CD4-positive, alpha-beta memory T cell (primary cell): ENCODE data around the gene SLC25A31. TPM values are rescaled to one million over a fixed set of nuclear protein-coding genes. Genes with fewer than 3 reads are reported as not detected.
A peak's percentile ranks its signal among the peaks of the same experiment; 100 is the strongest.

Experiments
- CTCF ChIA-PET: fragments of 350-600 bp; sonication (Branson Sonifier 250); formaldehyde crosslinking; loops from one replicate; lab custom pipeline; 2021; ENCODE audit warnings: inconsistent platforms; ENCODE audit not compliant: partially characterized antibody; lab: Charles Lee
- POLR2A ChIA-PET: fragments of 350-600 bp; sonication (Branson Sonifier 250); formaldehyde crosslinking; loops from one replicate; lab custom pipeline; 2021; ENCODE audit not compliant: partially characterized antibody; lab: Charles Lee
- DNase-seq, 5 donors: peaks; one replicate each; pipeline versions ENCODE4 v3.0.0 to v3.0.0-alpha.2; 2020 to 2022; ENCODE audit warnings: mixed read lengths in 1 of 5
- H3K27ac ChIP-seq: one replicate; pipeline ENCODE4 v1.7.0; 2013; ENCODE audit warnings: low read depth, low read length
- H3K27me3 ChIP-seq: 2 replicates; pipeline ENCODE4 v1.7.0; 2013; ENCODE audit warnings: mild to moderate bottlenecking, low read length, moderate library complexity; ENCODE audit not compliant: insufficient read depth
- H3K36me3 ChIP-seq: 2 replicates; pipeline ENCODE4 v1.7.0; 2013; ENCODE audit warnings: mild to moderate bottlenecking, low read length, moderate library complexity; ENCODE audit not compliant: insufficient read depth
- H3K4me1 ChIP-seq: 2 replicates; pipeline ENCODE4 v1.7.0; 2013; ENCODE audit warnings: mild to moderate bottlenecking, low read length, moderate library complexity; ENCODE audit not compliant: insufficient read depth
- H3K4me3 ChIP-seq, 2 donors: one replicate each; pipeline ENCODE4 v1.7.0; 2013; ENCODE audit warnings: low read length in 2 of 2, mild to moderate bottlenecking in 1 of 2
- H3K9me3 ChIP-seq, 2 donors: one replicate each; pipeline ENCODE4 v1.7.0; 2013; ENCODE audit warnings: low read length in 2 of 2, control low read depth in 1 of 2; ENCODE audit not compliant: control insufficient read depth in 1 of 2
- H3K27ac Mint-ChIP-seq, 7 donors: one replicate each; pipeline ENCODE4 v1.8.0; 2020 to 2021; ENCODE audit warnings: mixed read lengths in 7 of 7, mild to moderate bottlenecking in 6 of 7, inconsistent platforms in 3 of 7, moderate library complexity in 3 of 7
- H3K27me3 Mint-ChIP-seq, 2 donors: one replicate each; pipeline ENCODE4 v1.8.0; 2020 to 2021; ENCODE audit warnings: mixed read lengths in 2 of 2
- H3K36me3 Mint-ChIP-seq, 2 donors: one replicate each; pipeline ENCODE4 v1.8.0; 2020 to 2021; ENCODE audit warnings: mixed read lengths in 2 of 2, inconsistent platforms in 1 of 2, mild to moderate bottlenecking in 1 of 2
- H3K4me1 Mint-ChIP-seq, 4 donors: one replicate each; pipeline ENCODE4 v1.8.0; 2020 to 2021; ENCODE audit warnings: mixed read lengths in 4 of 4, mild to moderate bottlenecking in 1 of 4
- H3K4me3 Mint-ChIP-seq, 8 donors: one replicate each; pipeline ENCODE4 v1.8.0; 2020 to 2021; ENCODE audit warnings: mixed read lengths in 8 of 8, mild to moderate bottlenecking in 7 of 8, moderate library complexity in 6 of 8, inconsistent platforms in 3 of 8
- H3K9me3 Mint-ChIP-seq, 8 donors: one replicate each; pipeline ENCODE4 v1.8.0; 2020 to 2021; ENCODE audit warnings: mixed read lengths in 8 of 8, mild to moderate bottlenecking in 5 of 8, inconsistent platforms in 3 of 8, moderate library complexity in 1 of 8
- intact Hi-C: fragments of 100-400 bp; cut with micrococcal nuclease; formaldehyde crosslinking; loops from one replicate; pipeline ENCODE4 v1.15.1; 2023
- polyA plus RNA-seq, 2 donors: library from polyadenylated mRNA; unstranded; fragments of 300-500 nt; fragmentation: Illumina TruSeq; gene quantifications; one replicate each; pipeline ENCODE4 v1.2.3, GENCODE V29; 2021
- total RNA-seq, 2 experiments: library from RNA; stranded (reverse); gene quantifications; one replicate each; pipeline ENCODE4 v1.2.3, GENCODE V29; 2021

Gene SLC25A31
- total and polyA plus RNA-seq, 4 experiments from 2014 or later, result not detected

DNA sequence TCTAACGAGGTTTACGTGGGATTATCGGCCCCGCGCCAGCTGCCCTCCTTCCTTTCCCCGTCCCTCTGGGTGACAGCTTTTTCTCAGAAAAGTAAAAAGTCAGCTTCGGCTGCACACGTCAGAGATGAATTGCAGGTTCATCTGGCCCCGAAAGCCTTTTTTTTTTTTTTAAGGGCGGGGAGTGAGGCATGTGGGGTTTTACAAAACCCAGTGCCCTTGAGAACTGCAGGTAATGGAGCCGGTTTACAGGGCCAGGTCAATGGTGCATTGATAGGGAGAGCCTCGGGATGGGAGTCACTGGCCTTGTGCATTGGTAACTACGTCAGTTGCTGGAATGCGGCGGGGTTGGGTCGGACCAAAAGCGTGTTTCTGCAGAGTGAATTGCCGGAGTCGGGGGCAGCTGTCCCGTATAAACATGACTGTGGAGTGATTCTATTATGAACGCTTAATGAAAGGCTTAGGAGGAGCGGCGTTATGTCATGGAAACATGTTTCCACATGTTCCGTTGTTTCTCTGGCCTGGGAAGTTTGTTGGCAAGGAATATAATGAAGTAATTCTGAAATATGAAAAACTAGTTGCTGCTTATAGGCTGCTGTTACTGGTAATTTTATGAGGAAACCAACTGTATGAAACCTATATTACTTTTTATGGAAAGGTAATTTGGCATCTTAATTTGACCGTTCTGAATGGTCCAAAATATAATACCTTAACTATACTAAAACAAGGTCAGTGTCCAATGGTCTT lies 53.0 kb downstream of the SLC25A31 start:
- H3K27me3 Mint-ChIP-seq, result peaks cover 36 to 44% of the 10 kb centered on the region in 2 donors
- peak overlapping the region; percentile 57 to 81 for H3K4me3 ChIP-seq
- no peak overlapping the region for H3K27ac ChIP-seq
- H3K36me3 ChIP-seq, result no peaks in the 10 kb centered on the region
- H3K9me3 ChIP-seq, result no peaks in the 10 kb centered on the region
- H3K9me3 Mint-ChIP-seq, result peaks cover 0 to 2% (median 0%) of the 10 kb centered on the region in 8 donors
- peak overlapping the region; percentile 88 to 96 (median 92) for H3K4me3 Mint-ChIP-seq
- intact Hi-C loops, result loop anchor here (5.0 kb wide), 1 partner anchor 184 kb away; the partner anchor contains the start of genes ABHD18 and MFSD8
- CTCF ChIA-PET, result no interaction called here
- H3K27me3 ChIP-seq, result peaks cover 16% of the 10 kb centered on the region
- POLR2A ChIA-PET, result no interaction called here
- peaks cover 11% of the 10 kb centered on the region for H3K4me1 ChIP-seq
- H3K27ac Mint-ChIP-seq, result peak overlapping the region in 2 of 7 donors; percentile 19 to 48
- DNase-seq, result peak in 3 of 5 donors; percentile 13 to 40 (median 14)
- H3K36me3 Mint-ChIP-seq, result no peaks in the 10 kb centered on the region
- H3K4me1 Mint-ChIP-seq, result peaks cover 10 to 24% (median 17%) of the 10 kb centered on the region in 4 donors

DNA sequence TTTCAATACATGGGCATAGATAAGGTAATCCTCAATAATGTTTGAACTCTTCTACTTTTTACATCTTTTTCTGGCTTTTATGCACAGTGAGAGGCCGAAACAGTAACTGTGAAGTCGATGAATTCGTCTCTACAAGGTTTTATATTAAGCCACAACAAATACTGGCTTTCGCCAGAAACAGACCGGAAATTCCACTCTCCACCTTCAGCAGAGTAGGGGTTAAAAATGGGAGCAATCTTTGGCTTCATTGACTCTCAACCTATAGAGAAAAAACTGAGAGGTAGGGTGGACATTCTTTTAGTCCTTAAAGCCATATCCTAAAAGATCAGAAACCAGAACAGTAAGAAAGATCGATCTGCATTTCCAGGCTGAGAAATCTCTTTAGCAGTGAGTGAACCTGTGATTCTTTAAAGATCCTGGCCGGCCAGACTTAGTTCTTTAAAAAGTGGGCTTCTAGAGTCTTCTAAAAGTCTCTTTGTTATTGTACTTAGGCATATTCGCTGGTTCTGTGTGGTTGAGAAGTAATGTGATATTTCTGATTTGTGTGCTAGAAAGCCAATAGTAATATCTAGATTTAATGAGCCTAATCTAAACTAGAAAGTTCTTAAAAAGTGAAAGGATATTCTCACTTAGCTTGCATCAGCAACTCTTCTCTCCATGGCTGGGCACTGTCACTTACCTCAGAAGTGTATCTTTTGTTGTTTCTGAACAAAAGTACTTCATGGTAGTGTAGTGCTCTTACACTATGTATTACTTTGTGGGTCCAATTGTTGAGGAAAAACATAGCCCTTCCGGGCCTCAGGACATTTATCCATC lies 54.0 kb downstream of the SLC25A31 start:
- Histone ChIP-seq H3K9me3 (no peaks in the 10 kb centered on the region), H3K4me1 (peaks cover 11% of the 10 kb centered on the region), H3K27me3 (peaks cover 16% of the 10 kb centered on the region), H3K36me3 (no peaks in the 10 kb centered on the region), H3K27ac (no peak overlapping the region), H3K4me3 (no peak overlapping the region)
- intact Hi-C loops, result loop anchor here (5.0 kb wide), 1 partner anchor 183 kb away; the partner anchor contains the start of genes ABHD18 and MFSD8
- Mint-ChIP-seq H3K4me1 (peaks cover 10 to 24% (median 17%) of the 10 kb centered on the region in 4 donors), H3K27ac (no peak overlapping the region), H3K4me3 (peak overlapping the region in 1 of 8 donors; percentile 6), H3K27me3 (peaks cover 32 to 44% of the 10 kb centered on the region in 2 donors), H3K36me3 (no peaks in the 10 kb centered on the region), H3K9me3 (peaks cover 0 to 2% (median 0%) of the 10 kb centered on the region in 8 donors)
- ChIA-PET POLR2A (no interaction called here), CTCF (no interaction called here)
- no peak for DNase-seq

DNA sequence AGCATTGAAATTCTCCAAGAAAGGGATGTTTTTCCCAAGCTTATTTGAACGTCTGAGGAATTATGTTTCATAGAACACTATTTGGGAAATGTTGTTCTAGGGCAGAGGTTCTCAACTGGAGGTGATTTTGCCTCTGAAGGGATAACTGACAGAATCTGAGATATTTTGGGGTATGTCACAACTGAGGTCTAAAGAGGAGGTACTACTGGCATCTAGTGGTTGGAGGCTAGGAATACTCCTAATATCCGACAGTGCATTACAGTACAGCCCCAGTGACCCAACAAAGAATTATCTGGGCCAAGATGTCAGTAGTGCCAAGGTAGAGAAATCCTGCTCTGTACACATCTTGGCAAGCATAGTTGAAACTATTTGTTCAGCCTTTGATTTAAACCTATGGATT lies 58.3 kb downstream of the SLC25A31 start:
- Histone ChIP-seq H3K4me1 (no peaks in the 10 kb centered on the region), H3K27me3 (no peaks in the 10 kb centered on the region), H3K27ac (no peak overlapping the region), H3K36me3 (no peaks in the 10 kb centered on the region), H3K9me3 (no peaks in the 10 kb centered on the region), H3K4me3 (no peak overlapping the region)
- ChIA-PET CTCF (interaction anchor here (1.5 kb wide), 1 partner anchor 12 kb away, joined by 3 read pairs; no protein-coding TSS in a partner anchor), POLR2A (no interaction called here)
- Mint-ChIP-seq H3K27me3 (peaks cover 19 to 22% of the 10 kb centered on the region in 2 donors), H3K36me3 (no peaks in the 10 kb centered on the region), H3K4me3 (no peak overlapping the region), H3K9me3 (peaks cover 0 to 2% (median 0%) of the 10 kb centered on the region in 8 donors), H3K27ac (no peak overlapping the region), H3K4me1 (peaks cover 0 to under 1% (median under 1%) of the 10 kb centered on the region in 4 donors)
- intact Hi-C loops, result no loop called here
- DNase-seq, result no peak

DNA sequence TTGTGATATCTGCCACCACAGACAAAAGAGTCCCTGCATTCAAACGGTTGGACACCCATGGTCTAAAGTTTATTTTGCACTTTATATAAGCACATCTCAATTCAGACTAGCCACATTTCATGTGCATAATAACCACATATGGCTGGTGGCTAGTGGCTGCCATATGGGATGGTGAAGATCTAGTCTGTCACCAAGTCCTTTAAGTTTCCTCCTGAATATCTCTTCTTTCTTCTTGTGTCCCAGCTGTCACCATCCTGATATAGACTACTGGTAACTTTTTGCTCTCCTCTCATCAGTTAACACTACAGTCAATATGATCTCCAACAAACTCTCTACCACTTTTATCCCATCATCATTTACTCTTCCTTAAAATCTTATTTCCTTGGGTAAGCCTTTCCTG lies 61.2 kb downstream of the SLC25A31 start:
- peaks cover 0 to 2% (median 0%) of the 10 kb centered on the region in 8 donors for H3K9me3 Mint-ChIP-seq
- H3K27ac ChIP-seq, result no peak overlapping the region
- H3K27ac Mint-ChIP-seq, result no peak overlapping the region
- DNase-seq, result no peak
- H3K4me3 Mint-ChIP-seq, result no peak overlapping the region
- H3K36me3 Mint-ChIP-seq, result no peaks in the 10 kb centered on the region
- peaks cover 14 to 25% of the 10 kb centered on the region in 2 donors for H3K27me3 Mint-ChIP-seq
- no peaks in the 10 kb centered on the region for H3K9me3 ChIP-seq
- H3K36me3 ChIP-seq, result no peaks in the 10 kb centered on the region
- H3K4me3 ChIP-seq, result no peak overlapping the region
- POLR2A ChIA-PET, result no interaction called here
- no peaks in the 10 kb centered on the region for H3K4me1 ChIP-seq
- CTCF ChIA-PET, result no interaction called here
- no peaks in the 10 kb centered on the region for H3K4me1 Mint-ChIP-seq
- intact Hi-C loops, result no loop called here
- H3K27me3 ChIP-seq, result no peaks in the 10 kb centered on the region

DNA sequence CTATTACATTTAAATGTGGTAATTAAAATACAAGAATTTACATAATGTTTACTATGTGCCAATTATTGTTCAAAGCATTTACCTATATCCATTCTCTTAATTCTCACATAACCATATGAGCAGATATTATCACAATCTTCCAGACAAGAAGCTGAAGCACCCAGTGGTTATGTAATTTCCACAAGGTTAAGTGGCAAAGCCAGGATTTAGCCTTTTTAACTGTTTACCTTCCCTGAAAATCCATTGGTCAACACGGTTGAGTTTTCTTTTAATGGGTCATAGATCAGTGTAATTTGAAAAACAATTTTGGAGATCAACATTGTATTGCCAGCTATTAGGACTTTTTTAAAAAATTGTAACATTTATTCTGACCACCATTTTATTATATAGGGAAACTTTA lies 63.3 kb downstream of the SLC25A31 start:
- H3K4me3 Mint-ChIP-seq, result no peak overlapping the region
- no peaks in the 10 kb centered on the region for H3K4me1 Mint-ChIP-seq
- Histone ChIP-seq H3K36me3 (no peaks in the 10 kb centered on the region), H3K9me3 (no peaks in the 10 kb centered on the region), H3K4me1 (no peaks in the 10 kb centered on the region), H3K27me3 (no peaks in the 10 kb centered on the region), H3K4me3 (no peak overlapping the region), H3K27ac (no peak overlapping the region)
- ChIA-PET CTCF (no interaction called here), POLR2A (no interaction called here)
- peaks cover 0 to 2% (median 0%) of the 10 kb centered on the region in 8 donors for H3K9me3 Mint-ChIP-seq
- H3K27ac Mint-ChIP-seq, result no peak overlapping the region
- H3K27me3 Mint-ChIP-seq, result peaks cover 14 to 22% of the 10 kb centered on the region in 2 donors
- no peak for DNase-seq
- no peaks in the 10 kb centered on the region for H3K36me3 Mint-ChIP-seq
- intact Hi-C loops, result no loop called here

DNA sequence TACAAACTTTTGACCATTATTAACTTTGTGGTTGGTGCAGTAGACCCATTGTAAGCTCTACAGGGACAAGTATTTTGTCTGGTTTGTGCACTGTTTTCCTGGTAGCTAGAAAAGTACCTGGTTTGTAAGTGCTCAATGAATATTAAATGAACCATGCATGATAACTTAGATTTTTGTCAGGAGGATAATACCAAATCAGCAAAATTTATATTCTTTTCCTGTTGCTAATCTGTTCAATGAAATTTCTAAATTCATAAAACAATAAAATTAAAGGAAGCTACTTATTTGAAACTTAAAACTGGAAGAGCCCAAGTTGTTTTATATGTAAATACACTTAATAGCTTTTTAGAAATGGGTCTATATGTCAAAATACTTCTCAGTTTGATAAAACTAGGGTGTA lies 69.5 kb downstream of the SLC25A31 start:
- peaks cover 7 to 8% of the 10 kb centered on the region in 2 donors for H3K27me3 Mint-ChIP-seq
- Histone ChIP-seq H3K27me3 (no peaks in the 10 kb centered on the region), H3K36me3 (no peaks in the 10 kb centered on the region), H3K27ac (no peak overlapping the region), H3K4me3 (no peak overlapping the region), H3K9me3 (no peaks in the 10 kb centered on the region), H3K4me1 (no peaks in the 10 kb centered on the region)
- CTCF ChIA-PET, result no interaction called here
- H3K9me3 Mint-ChIP-seq, result no peaks in the 10 kb centered on the region
- intact Hi-C loops, result no loop called here
- DNase-seq, result no peak
- no peaks in the 10 kb centered on the region for H3K4me1 Mint-ChIP-seq
- POLR2A ChIA-PET, result no interaction called here
- no peak overlapping the region for H3K27ac Mint-ChIP-seq
- H3K4me3 Mint-ChIP-seq, result no peak overlapping the region
- H3K36me3 Mint-ChIP-seq, result no peaks in the 10 kb centered on the region

DNA sequence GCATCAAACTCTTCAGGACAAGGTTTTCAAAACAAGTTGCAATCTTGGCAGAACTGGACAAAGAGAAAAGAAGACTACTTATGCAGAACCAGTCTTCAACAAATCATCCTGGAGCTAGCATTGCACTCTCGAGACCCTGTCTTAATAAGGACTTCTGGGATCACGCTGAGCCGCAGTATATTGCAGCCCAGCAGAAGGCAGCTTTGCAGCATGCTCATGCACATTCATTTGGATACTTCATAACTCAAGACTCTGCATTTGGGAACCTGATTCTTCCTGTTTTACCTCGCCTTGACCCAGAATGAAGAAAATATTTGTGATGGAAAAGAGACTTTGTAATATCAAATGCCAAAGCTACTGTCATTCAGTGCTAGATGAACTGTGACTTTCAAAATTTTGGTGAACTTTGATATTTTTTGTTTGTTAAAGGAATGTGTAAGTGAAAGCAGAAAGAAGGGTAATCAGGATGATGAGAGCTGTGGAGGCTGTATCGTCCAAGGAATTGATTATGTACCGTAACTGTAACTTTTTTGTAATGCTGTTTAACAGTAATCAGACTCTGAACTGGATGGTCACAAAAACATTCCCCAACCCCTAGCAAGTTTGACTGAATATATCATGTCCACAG lies 79.1 kb downstream of the SLC25A31 start:
- POLR2A ChIA-PET, result no interaction called here
- H3K27ac ChIP-seq, result no peak overlapping the region
- no peaks in the 10 kb centered on the region for H3K4me1 ChIP-seq
- no peak overlapping the region for H3K4me3 Mint-ChIP-seq
- no peaks in the 10 kb centered on the region for H3K36me3 Mint-ChIP-seq
- peaks cover 2 to 6% of the 10 kb centered on the region in 2 donors for H3K27me3 Mint-ChIP-seq
- H3K27ac Mint-ChIP-seq, result no peak overlapping the region
- H3K9me3 Mint-ChIP-seq, result no peaks in the 10 kb centered on the region
- no peaks in the 10 kb centered on the region for H3K27me3 ChIP-seq
- no peaks in the 10 kb centered on the region for H3K4me1 Mint-ChIP-seq
- CTCF ChIA-PET, result no interaction called here
- no peak for DNase-seq
- no peaks in the 10 kb centered on the region for H3K36me3 ChIP-seq
- intact Hi-C loops, result no loop called here
- no peak overlapping the region for H3K4me3 ChIP-seq
- H3K9me3 ChIP-seq, result no peaks in the 10 kb centered on the region
